ENCODE results near the gene BACE1. TPM values are rescaled to one million over a fixed set of nuclear protein-coding genes. Genes with fewer than 3 reads are reported as not detected.

BACE1 gene
- total RNA-seq, 2 donors from 2014 or later, result 2.0 to 3.5 TPM

DNA sequence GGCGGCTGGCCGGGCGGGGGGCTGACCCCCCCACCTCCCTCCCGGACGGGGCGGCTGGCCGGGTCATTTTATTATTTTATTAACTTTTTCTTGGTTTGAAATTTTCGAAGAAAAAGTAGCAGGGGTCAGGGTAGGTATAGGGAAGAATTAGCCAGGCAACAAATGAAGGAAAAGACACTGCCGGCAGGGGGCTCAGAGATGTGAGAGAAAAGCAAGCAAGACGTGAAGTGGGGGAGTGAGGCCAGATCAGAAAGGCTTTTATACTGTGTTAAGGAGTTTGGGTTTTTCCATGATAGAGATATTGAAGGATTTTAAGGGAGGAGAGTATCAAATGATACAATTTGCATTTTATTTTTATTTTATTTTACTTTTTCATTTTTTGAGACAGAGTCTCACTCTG lies 64.5 kb downstream of the BACE1 start:
- no peak overlapping the region for H3K27ac Mint-ChIP-seq
- no peak overlapping the region for H3K4me3 Mint-ChIP-seq
- no peaks in the 10 kb centered on the region for H3K9me3 ChIP-seq (ENCODE audit: control insufficient read depth, low read length, poor library complexity, severe bottlenecking)
- no peak for DNase-seq
- no peaks in the 10 kb centered on the region for H3K27me3 Mint-ChIP-seq
- no peak for ATAC-seq
- peaks cover 7% of the 10 kb centered on the region for H3K4me1 Mint-ChIP-seq
- peaks cover 15% of the 10 kb centered on the region for H3K36me3 Mint-ChIP-seq (ENCODE audit: low read depth)

DNA sequence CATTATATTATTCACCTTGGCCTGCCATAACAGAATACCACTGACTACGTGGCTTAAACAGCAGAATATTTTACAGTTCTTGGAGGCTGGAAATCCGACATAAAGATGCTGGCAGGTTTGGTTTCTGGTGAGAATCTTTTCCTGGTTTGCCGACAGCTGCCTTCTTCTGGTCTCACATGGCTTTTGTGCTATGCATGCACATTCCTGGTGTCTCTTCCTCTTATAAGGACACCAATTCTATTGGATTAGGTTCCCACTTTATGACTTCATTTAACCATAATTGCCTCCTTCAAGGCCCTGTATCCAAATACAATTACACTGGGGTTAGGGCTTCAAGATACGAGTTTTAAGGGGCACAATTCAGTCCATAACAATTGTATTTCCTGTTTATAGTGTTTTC lies 66.5 kb downstream of the BACE1 start:
- no peaks in the 10 kb centered on the region for H3K27me3 Mint-ChIP-seq
- H3K4me1 Mint-ChIP-seq, result peaks cover 2% of the 10 kb centered on the region
- ATAC-seq (no peak), DNase-seq (no peak)
- no peaks in the 10 kb centered on the region for H3K9me3 ChIP-seq (ENCODE audit: control insufficient read depth, low read length, poor library complexity, severe bottlenecking)
- no peak overlapping the region for H3K4me3 Mint-ChIP-seq
- H3K36me3 Mint-ChIP-seq (ENCODE audit: low read depth), result peaks cover 11% of the 10 kb centered on the region
- H3K27ac Mint-ChIP-seq, result no peak overlapping the region

DNA sequence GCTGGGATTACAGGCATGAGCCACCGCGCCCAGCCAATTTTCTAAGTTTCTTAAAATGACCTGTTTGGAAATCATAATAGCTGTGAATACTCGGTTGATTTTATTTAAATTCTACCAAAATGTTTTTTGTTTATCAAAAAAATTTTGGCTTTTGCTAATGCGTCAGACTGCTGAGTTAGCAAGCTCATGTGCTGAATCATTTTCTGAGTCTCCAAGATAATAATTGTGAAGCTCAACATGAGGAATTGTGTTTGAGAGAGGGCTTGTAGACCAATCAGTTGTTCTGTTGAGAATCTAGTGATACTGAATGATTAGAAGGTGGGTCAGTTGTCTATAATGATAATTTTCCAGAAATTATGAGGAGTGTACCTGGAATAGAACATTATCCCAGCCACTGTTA lies 67.7 kb downstream of the BACE1 start:
- Mint-ChIP-seq H3K4me3 (no peak overlapping the region), H3K36me3 (ENCODE audit: low read depth) (peaks cover 10% of the 10 kb centered on the region), H3K27me3 (no peaks in the 10 kb centered on the region), H3K27ac (no peak overlapping the region), H3K4me1 (peaks cover 2% of the 10 kb centered on the region)
- DNase-seq (no peak), ATAC-seq (no peak)
- no peaks in the 10 kb centered on the region for H3K9me3 ChIP-seq (ENCODE audit: control insufficient read depth, low read length, poor library complexity, severe bottlenecking)

DNA sequence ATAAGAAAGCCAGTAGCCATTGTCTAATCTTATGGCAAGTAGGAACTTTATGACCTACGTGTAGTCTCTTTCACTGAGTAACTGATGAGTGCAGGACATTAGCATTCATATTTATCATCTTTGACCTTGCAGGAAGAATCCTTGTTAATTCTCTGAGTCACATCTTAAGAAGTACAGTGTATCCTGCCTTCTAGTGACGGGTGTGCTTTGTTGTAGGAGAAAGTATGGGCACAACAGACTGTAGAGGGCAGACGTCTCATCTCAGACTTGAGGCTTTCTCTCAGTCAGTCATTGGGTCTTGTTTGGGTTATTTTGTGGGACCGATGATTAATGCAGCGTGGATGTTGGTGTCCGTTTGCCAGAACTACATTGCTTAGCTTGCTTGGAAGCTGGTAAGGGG lies 76.8 kb downstream of the BACE1 start:
- H3K9me3 ChIP-seq (ENCODE audit: control insufficient read depth, low read length, poor library complexity, severe bottlenecking), result no peaks in the 10 kb centered on the region
- H3K27ac Mint-ChIP-seq, result no peak overlapping the region
- peaks cover 4% of the 10 kb centered on the region for H3K36me3 Mint-ChIP-seq (ENCODE audit: low read depth)
- peaks cover under 1% of the 10 kb centered on the region for H3K4me1 Mint-ChIP-seq
- no peak overlapping the region for H3K4me3 Mint-ChIP-seq
- ATAC-seq, result no peak
- H3K27me3 Mint-ChIP-seq, result no peaks in the 10 kb centered on the region
- no peak for DNase-seq

DNA sequence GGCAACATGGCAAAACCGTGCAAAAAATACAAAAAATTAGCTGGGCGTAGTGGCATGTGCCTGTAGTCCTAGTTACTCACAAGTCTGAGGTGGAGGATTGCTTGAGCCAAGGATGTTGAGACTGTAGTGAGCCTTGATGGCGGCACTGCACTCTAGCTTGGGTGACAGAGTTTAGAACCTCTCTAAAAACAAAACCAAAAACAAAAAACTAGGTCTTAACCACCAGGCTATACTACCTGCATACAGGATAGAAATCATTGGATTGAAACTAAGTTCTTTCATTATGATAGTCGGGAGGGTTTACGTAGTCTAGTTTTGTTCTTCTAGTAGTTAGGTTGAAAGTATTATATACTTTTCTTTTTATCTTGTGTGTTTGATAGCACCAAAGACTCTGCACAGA lies 77.8 kb downstream of the BACE1 start:
- Mint-ChIP-seq H3K27me3 (no peaks in the 10 kb centered on the region), H3K27ac (no peak overlapping the region), H3K36me3 (ENCODE audit: low read depth) (peaks cover 2% of the 10 kb centered on the region), H3K4me3 (no peak overlapping the region), H3K4me1 (peaks cover 10% of the 10 kb centered on the region)
- ATAC-seq, result no peak
- H3K9me3 ChIP-seq (ENCODE audit: control insufficient read depth, low read length, poor library complexity, severe bottlenecking), result no peaks in the 10 kb centered on the region
- DNase-seq, result no peak

Other genes with a start within 250 kb of the BACE1 start
- gene SIK3, start 217.8 kb downstream of the BACE1 start, total RNA-seq, result 10 to 100 TPM; 82.7 to 87.5 TPM
- 10 to 100 TPM; 31.1 to 43.4 TPM for gene PAFAH1B2, start 172.0 kb downstream of the BACE1 start, total RNA-seq
- 100 to 1,000 TPM; 106 to 118 TPM for gene SIDT2, start 137.5 kb downstream of the BACE1 start, total RNA-seq
- 1 to 10 TPM; 8.7 to 9.6 TPM for gene TAGLN, start 116.9 kb downstream of the BACE1 start, total RNA-seq
- 100 to 1,000 TPM; 312 to 355 TPM for gene PCSK7, start 84.2 kb downstream of the BACE1 start, total RNA-seq
- gene RNF214, start 83.6 kb downstream of the BACE1 start, total RNA-seq, result 10 to 100 TPM; 20.1 to 24.4 TPM
- 1 to 10 TPM; 4.3 to 4.5 TPM for gene BACE1-AS, start 24.9 kb downstream of the BACE1 start, total RNA-seq
- gene CEP164, start 11.6 kb upstream of the BACE1 start, total RNA-seq, result 10 to 100 TPM; 46.7 to 52.6 TPM